ENCODE measurements around the gene ZNF787.

- no peak for TF ChIP-seq EP300 (IDR thresholded peaks at IDR 0.05)
- no peak for TF ChIP-seq CTCF (IDR thresholded peaks at IDR 0.05)
Measured at GRCh38 chr19:56146904-56147303, 25.8 kb upstream of the ZNF787 start.

All from ovary (tissue), 3 donors.